SU-DHL-6 (cell line): ENCODE data around the gene MCM9.

Experiments used
- EZH2phosphoT487 ChIP-seq: fragments of 200-600 bp; sonication (generic), shearing (Covaris generic); conservative IDR thresholded peaks from 2 replicates; pipeline ENCODE4 v1.6.1; 2018; ENCODE audit warnings: mild to moderate bottlenecking, antibody characterized with exemption, low read length, moderate library complexity, mixed read lengths
- TF ChIP-seq, protein P1 (sequence below): fragments of 200-600 bp; sonication (generic); IDR thresholded peaks from one replicate; pipeline ENCODE4 v1.5.1; 2017; ENCODE audit warnings: antibody characterized with exemption, mild to moderate bottlenecking, low read length, moderate library complexity; ENCODE audit not compliant: insufficient read depth, poor library complexity, severe bottlenecking

GRCh38 chr6:118875672-118876071, 59.3 kb downstream of the MCM9 start:
- TF ChIP-seq, protein P1, sequence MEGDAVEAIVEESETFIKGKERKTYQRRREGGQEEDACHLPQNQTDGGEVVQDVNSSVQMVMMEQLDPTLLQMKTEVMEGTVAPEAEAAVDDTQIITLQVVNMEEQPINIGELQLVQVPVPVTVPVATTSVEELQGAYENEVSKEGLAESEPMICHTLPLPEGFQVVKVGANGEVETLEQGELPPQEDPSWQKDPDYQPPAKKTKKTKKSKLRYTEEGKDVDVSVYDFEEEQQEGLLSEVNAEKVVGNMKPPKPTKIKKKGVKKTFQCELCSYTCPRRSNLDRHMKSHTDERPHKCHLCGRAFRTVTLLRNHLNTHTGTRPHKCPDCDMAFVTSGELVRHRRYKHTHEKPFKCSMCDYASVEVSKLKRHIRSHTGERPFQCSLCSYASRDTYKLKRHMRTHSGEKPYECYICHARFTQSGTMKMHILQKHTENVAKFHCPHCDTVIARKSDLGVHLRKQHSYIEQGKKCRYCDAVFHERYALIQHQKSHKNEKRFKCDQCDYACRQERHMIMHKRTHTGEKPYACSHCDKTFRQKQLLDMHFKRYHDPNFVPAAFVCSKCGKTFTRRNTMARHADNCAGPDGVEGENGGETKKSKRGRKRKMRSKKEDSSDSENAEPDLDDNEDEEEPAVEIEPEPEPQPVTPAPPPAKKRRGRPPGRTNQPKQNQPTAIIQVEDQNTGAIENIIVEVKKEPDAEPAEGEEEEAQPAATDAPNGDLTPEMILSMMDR = no peak
- no peak for TF ChIP-seq EZH2phosphoT487
